Measurements from ENCODE around the gene DCUN1D5. TPM values are rescaled to one million over a fixed set of nuclear protein-coding genes. Genes with fewer than 3 reads are reported as not detected.

The DCUN1D5 gene
- total RNA-seq, 1 donor from 2014 or later = 35.8 TPM

DNA sequence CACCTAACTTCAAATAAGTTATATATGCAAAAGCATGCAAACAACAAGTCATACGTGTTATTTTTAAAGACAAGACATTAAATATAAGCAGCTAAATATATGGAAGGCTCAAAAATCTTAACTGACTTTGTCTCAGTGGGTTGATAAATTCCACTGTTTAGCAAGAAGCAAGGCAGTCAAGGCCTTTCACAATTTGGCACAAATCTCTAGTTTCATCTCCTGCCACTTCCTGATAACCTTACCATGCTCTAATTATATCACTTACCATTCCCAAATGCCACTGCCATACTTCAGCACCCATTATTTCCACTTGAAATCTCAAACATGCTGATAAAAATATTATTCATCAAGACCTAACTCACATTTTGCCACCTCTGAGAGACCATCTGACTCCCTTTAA lies 24.8 kb downstream of the DCUN1D5 start:
- no peak for DNase-seq (ENCODE audit: low spot score)
- Mint-ChIP-seq H3K27me3 (ENCODE audit: low read depth) (no peaks in the 10 kb centered on the region), H3K27ac (ENCODE audit: unreplicated experiment) (no peak overlapping the region), H3K36me3 (ENCODE audit: low read depth) (peaks cover 22% of the 10 kb centered on the region), H3K9me3 (ENCODE audit: low read depth) (peaks cover 7% of the 10 kb centered on the region), H3K4me1 (ENCODE audit: low read depth) (peaks cover 10% of the 10 kb centered on the region), H3K4me3 (ENCODE audit: unreplicated experiment) (no peak overlapping the region)
- TF ChIP-seq, protein P1, sequence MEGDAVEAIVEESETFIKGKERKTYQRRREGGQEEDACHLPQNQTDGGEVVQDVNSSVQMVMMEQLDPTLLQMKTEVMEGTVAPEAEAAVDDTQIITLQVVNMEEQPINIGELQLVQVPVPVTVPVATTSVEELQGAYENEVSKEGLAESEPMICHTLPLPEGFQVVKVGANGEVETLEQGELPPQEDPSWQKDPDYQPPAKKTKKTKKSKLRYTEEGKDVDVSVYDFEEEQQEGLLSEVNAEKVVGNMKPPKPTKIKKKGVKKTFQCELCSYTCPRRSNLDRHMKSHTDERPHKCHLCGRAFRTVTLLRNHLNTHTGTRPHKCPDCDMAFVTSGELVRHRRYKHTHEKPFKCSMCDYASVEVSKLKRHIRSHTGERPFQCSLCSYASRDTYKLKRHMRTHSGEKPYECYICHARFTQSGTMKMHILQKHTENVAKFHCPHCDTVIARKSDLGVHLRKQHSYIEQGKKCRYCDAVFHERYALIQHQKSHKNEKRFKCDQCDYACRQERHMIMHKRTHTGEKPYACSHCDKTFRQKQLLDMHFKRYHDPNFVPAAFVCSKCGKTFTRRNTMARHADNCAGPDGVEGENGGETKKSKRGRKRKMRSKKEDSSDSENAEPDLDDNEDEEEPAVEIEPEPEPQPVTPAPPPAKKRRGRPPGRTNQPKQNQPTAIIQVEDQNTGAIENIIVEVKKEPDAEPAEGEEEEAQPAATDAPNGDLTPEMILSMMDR (IDR thresholded peaks at IDR 0.05) = no peak

DNA sequence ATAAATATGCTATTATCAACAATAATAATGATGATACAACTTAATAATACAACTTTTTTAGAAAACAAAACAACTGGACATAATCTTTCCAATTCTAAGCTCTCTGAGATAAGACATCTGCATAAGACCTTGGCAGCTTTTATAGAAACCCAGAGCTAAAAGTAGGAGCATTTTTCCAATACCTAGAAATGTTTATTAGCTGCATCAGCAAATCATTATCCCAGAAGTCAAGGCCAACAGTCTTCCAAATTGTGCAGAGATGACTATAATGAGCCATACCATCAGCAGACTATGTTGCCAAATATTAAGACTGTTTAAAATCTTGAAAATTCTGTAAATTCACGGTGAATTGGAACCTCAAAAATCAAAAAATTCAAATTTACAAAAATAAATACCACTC lies 30.3 kb downstream of the DCUN1D5 start:
- Mint-ChIP-seq H3K27ac (ENCODE audit: unreplicated experiment) (no peak overlapping the region), H3K9me3 (ENCODE audit: low read depth) (no peaks in the 10 kb centered on the region), H3K4me1 (ENCODE audit: low read depth) (no peaks in the 10 kb centered on the region), H3K36me3 (ENCODE audit: low read depth) (peaks cover 16% of the 10 kb centered on the region), H3K27me3 (ENCODE audit: low read depth) (no peaks in the 10 kb centered on the region), H3K4me3 (ENCODE audit: unreplicated experiment) (no peak overlapping the region)
- TF ChIP-seq, protein P1 (IDR thresholded peaks at IDR 0.05) = no peak
- no peak for DNase-seq (ENCODE audit: low spot score)

DNA sequence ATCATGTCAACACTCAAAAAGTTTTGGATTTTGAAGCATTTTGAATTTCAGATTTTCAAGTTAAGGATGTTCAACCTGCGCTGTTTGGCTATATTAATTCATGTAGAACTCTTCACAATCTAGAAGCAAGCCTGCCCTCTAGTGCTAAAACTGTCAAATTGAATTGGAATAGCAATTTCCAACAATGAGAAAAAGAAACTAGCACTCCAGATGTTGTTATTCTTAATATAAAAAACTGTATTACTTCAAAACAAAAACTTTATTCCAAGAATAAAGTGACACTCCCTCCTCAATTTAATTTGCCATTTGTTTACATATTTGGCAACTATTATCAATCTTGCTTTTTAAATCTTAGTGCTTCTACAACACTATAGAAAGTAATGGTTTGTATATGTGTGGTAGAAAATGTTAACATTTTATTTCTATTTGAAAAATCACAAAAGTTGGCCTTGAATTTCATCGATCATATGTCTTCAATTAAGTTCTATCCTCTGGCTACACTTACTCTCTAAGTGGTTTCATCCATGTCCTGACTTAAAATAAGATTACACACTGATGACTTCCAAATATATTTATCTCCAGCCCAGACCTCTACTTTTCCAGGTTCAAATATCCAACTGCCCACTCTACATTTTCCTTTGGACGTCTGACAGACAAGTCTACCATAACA lies 36.6 kb downstream of the DCUN1D5 start:
- Mint-ChIP-seq H3K9me3 (ENCODE audit: low read depth) (no peaks in the 10 kb centered on the region), H3K27ac (ENCODE audit: unreplicated experiment) (no peak overlapping the region), H3K27me3 (ENCODE audit: low read depth) (no peaks in the 10 kb centered on the region), H3K4me3 (ENCODE audit: unreplicated experiment) (no peak overlapping the region), H3K4me1 (ENCODE audit: low read depth) (peaks cover 17% of the 10 kb centered on the region), H3K36me3 (ENCODE audit: low read depth) (no peaks in the 10 kb centered on the region)
- no peak for DNase-seq (ENCODE audit: low spot score)
- TF ChIP-seq, protein P1 (IDR thresholded peaks at IDR 0.05) = peak; percentile 94

DNA sequence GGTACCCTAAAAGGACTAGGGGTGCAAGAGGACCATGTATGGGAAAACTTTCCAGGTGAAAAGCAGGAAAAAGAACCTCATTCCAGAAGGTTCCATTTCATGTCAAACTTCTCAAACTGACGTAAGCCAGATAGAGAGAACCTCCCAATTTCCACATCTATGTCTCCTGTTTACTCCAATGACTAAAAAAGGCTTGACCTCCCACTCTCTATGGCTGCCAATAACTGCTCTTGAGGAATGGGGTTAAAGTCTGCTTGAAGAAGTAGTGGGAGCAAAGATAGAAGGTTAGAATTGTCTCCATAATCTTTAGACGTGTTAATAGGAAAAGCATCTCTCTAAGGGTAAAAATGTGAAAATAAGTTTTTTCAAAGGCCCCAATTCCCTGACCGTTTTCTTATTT lies 38.0 kb downstream of the DCUN1D5 start:
- Mint-ChIP-seq H3K4me1 (ENCODE audit: low read depth) (peaks cover 19% of the 10 kb centered on the region), H3K36me3 (ENCODE audit: low read depth) (no peaks in the 10 kb centered on the region), H3K9me3 (ENCODE audit: low read depth) (no peaks in the 10 kb centered on the region), H3K27me3 (ENCODE audit: low read depth) (no peaks in the 10 kb centered on the region), H3K4me3 (ENCODE audit: unreplicated experiment) (no peak overlapping the region), H3K27ac (ENCODE audit: unreplicated experiment) (no peak overlapping the region)
- TF ChIP-seq, protein P1 (IDR thresholded peaks at IDR 0.05) = no peak
- DNase-seq (ENCODE audit: low spot score) = no peak

DNA sequence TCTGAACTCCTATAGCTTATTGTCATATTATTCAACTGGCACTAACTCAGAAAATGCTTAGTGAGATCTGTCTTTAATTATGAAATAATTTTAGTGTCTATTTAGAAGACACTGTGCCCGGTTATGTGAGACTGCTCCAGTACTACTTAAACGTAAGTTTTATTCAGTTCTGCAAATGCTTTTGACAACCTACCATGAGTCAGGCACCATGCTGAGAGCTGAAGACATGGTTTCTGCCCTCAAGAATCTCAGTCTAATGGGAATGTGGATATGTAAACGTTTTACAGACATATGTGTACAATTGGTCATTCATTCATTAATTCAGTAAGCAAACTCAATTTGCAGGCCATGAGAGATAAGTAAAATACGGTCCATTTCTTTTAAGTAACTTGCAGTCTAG lies 40.0 kb downstream of the DCUN1D5 start:
- H3K36me3 Mint-ChIP-seq (ENCODE audit: low read depth) = no peaks in the 10 kb centered on the region
- TF ChIP-seq, protein P1 (IDR thresholded peaks at IDR 0.05) = no peak
- H3K9me3 Mint-ChIP-seq (ENCODE audit: low read depth) = no peaks in the 10 kb centered on the region
- peaks cover 19% of the 10 kb centered on the region for H3K4me1 Mint-ChIP-seq (ENCODE audit: low read depth)
- H3K27me3 Mint-ChIP-seq (ENCODE audit: low read depth) = no peaks in the 10 kb centered on the region
- DNase-seq (ENCODE audit: low spot score) = no peak
- H3K27ac Mint-ChIP-seq (ENCODE audit: unreplicated experiment) = peak overlapping the region; percentile 28
- H3K4me3 Mint-ChIP-seq (ENCODE audit: unreplicated experiment) = no peak overlapping the region
